ENCODE results near the gene PTHLH. TPM values are rescaled to one million over a fixed set of nuclear protein-coding genes. Genes with fewer than 3 reads are reported as not detected.

The PTHLH gene
- 84.0 and 193 TPM in 2 replicates for total RNA-seq

DNA sequence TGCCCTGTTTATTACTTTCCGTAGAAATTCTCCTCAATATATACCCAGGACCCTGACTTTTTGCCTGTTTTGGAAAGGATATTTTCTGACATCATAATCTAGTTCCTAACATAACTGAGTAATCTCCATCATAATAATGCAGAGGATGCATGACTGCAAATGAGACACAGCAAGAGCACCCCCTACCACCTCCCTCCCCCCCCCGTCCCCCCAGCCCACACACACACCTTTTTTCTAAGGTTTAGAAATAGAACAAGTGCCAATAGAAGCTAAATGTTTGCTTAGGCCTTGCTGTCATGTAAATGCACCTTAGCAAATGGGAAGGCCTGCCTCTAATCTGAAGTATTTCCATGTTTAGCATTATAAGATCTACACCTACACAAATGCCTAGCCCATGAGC, at the start of gene PTHLH:
PTHLH (minus strand) TSS at position 13 of the 400 bp plus-strand sequence. CDS start 3,239 bp downstream, outside the sequence.

Other genes starting within 250 kb of the PTHLH start
- gene KLHL42, start 192.5 kb downstream of the PTHLH start, total RNA-seq = 20.7 and 24.1 TPM in 2 replicates
- not detected in 2 replicates for gene MANSC4, start 192.5 kb downstream of the PTHLH start, total RNA-seq
- gene CCDC91, start 217.7 kb upstream of the PTHLH start, total RNA-seq = 26.2 and 32.0 TPM in 2 replicates

Measured in tracheal epithelial cell (primary cell).